Fibroblast of skin of abdomen (primary cell): Measurements from ENCODE around the gene ECM1.

Experiments
- DNase-seq: peaks from one replicate; pipeline ENCODE4 v3.0.0-alpha.2; 2013

The ECM1 gene

GRCh38 chr1:150513351-150513791 is 5.5 kb downstream of the ECM1 start:
- no peak for DNase-seq

- no peak for DNase-seq
Measured at GRCh38 chr1:150514260-150514659, 6.4 kb downstream of the ECM1 start.

- DNase-seq: no peak
Measured at GRCh38 chr1:150514913-150515327, 7.0 kb downstream of the ECM1 start.

- peak; percentile 96 for DNase-seq
Measured at GRCh38 chr1:150515328-150516049, 7.6 kb downstream of the ECM1 start, which contains the start of gene FALEC. Gene FALEC (plus strand): TSS chr1:150515752.

- DNase-seq: no peak
Measured at GRCh38 chr1:150516050-150516591, 8.2 kb downstream of the ECM1 start.

- no peak for DNase-seq
Measured at GRCh38 chr1:150516616-150517015, 8.7 kb downstream of the ECM1 start.

GRCh38 chr1:150521196-150521968 is 13.5 kb downstream of the ECM1 start:
- DNase-seq: no peak

- DNase-seq: no peak
Measured at GRCh38 chr1:150525348-150525747, 17.4 kb downstream of the ECM1 start.

GRCh38 chr1:150528196-150528595 is 20.3 kb downstream of the ECM1 start:
- peak; percentile 78 for DNase-seq

GRCh38 chr1:150529017-150529416 is 21.1 kb downstream of the ECM1 start:
- DNase-seq: peak; percentile 75

GRCh38 chr1:150530491-150531159 is 22.7 kb downstream of the ECM1 start:
- DNase-seq: no peak

GRCh38 chr1:150532860-150533259 is 25.0 kb downstream of the ECM1 start:
- DNase-seq: no peak

- DNase-seq: no peak
Measured at GRCh38 chr1:150534002-150534401, 26.1 kb downstream of the ECM1 start.

GRCh38 chr1:150535511-150536287 is 27.8 kb downstream of the ECM1 start:
- DNase-seq: peak; percentile 49

GRCh38 chr1:150536836-150537731 is 29.2 kb downstream of the ECM1 start:
- no peak for DNase-seq

GRCh38 chr1:150537732-150538684 is 30.1 kb downstream of the ECM1 start:
- peak; percentile 88 for DNase-seq

GRCh38 chr1:150543500-150544143 is 35.7 kb downstream of the ECM1 start:
- DNase-seq: no peak

- DNase-seq: no peak
Measured at GRCh38 chr1:150544204-150544603, 36.3 kb downstream of the ECM1 start.

- no peak for DNase-seq
Measured at GRCh38 chr1:150545486-150546032, 37.6 kb downstream of the ECM1 start.
